NT2/D1 (cell line): ENCODE measurements around the gene WSCD1.
A peak's percentile ranks its signal among the peaks of the same experiment; 100 is the strongest.

ENCODE experiments used
- DNase-seq: peaks from one replicate; pipeline ENCODE4 v3.0.0-alpha.2; 2011; ENCODE audit warnings: low read depth, low spot score
- H3K27me3 ChIP-seq: 2 replicates; pipeline ENCODE4 v1.6.0; 2011; ENCODE audit warnings: mild to moderate bottlenecking; ENCODE audit not compliant: insufficient read length, insufficient read depth
- H3K36me3 ChIP-seq: 2 replicates; pipeline ENCODE4 v1.6.1; 2011; ENCODE audit warnings: mild to moderate bottlenecking, low read length, mixed read lengths; ENCODE audit not compliant: insufficient read depth, insufficient read length
- H3K4me1 ChIP-seq: 2 replicates; pipeline ENCODE4 v1.5.1; 2011; ENCODE audit not compliant: insufficient read depth, insufficient read length
- H3K4me3 ChIP-seq: 2 replicates; pipeline ENCODE4 v1.5.1; 2011; ENCODE audit warnings: low read depth; ENCODE audit not compliant: insufficient read length
- H3K9ac ChIP-seq: 2 replicates; pipeline ENCODE4 v1.6.0; 2011; ENCODE audit warnings: low read depth; ENCODE audit not compliant: insufficient read length
- H3K9me3 ChIP-seq: 2 replicates; pipeline ENCODE4 v1.5.1; 2011; ENCODE audit warnings: mild to moderate bottlenecking, low read length; ENCODE audit not compliant: insufficient read depth
- SUZ12 ChIP-seq: IDR thresholded peaks from 2 replicates; pipeline ENCODE4 v1.6.1; 2011; ENCODE audit not compliant: insufficient read length, insufficient read depth; ENCODE audit errors: extremely low read depth
- YY1 ChIP-seq: IDR thresholded peaks from 2 replicates; pipeline ENCODE4 v1.6.1; 2011; ENCODE audit not compliant: insufficient read length, insufficient read depth
- ZNF274 ChIP-seq: IDR thresholded peaks from 2 replicates; pipeline ENCODE4 v1.6.1; 2011; ENCODE audit warnings: mild to moderate bottlenecking, low read depth, low read length

WSCD1 gene

GRCh38 chr17:6137716-6138502 is 67.7 kb downstream of the WSCD1 start:
- Histone ChIP-seq H3K9me3 (no peaks in the 10 kb centered on the region), H3K36me3 (no peaks in the 10 kb centered on the region), H3K4me3 (no peak overlapping the region), H3K27me3 (no peaks in the 10 kb centered on the region), H3K9ac (no peak overlapping the region), H3K4me1 (no peaks in the 10 kb centered on the region)
- no peak for DNase-seq
- TF ChIP-seq YY1 (no peak), SUZ12 (no peak), ZNF274 (no peak)

DNA sequence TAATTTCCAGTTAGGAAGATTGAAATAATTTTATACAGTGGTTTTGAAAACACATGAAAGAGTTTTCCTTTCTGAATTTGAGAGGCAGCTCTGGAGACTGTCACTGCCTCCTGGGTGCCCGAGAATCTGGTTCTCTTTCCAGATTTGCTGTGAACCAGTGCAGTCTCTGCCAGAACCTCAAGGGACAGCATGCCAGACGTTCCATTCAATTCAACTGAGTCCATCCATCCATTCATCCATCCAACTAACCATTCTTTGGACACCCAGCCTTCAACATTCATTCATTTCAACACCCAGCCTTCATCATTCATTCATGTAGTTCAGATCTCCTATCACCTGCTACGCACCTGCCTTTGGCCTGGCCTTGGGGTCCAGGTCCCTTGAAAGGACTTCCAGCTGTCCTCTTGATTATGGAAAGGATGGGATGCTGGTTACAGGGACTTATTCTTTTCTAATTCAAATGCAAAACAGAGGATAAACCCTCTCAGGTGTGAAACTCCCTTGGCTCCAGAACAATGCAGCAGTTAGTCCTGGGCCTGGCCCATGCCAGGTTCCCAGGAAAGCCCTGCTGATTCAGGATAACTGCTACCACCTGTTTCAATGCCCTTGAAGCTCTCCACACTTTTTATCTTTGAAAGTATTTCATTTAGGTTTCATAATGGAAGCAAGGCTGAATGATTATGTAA is 68.7 kb downstream of the WSCD1 start:
- Histone ChIP-seq H3K9me3 (no peaks in the 10 kb centered on the region), H3K4me1 (no peaks in the 10 kb centered on the region), H3K36me3 (no peaks in the 10 kb centered on the region), H3K27me3 (no peaks in the 10 kb centered on the region), H3K9ac (no peak overlapping the region), H3K4me3 (no peak overlapping the region)
- DNase-seq = peak; percentile 13
- no peak for TF ChIP-seq ZNF274
- no peak for TF ChIP-seq YY1

DNA sequence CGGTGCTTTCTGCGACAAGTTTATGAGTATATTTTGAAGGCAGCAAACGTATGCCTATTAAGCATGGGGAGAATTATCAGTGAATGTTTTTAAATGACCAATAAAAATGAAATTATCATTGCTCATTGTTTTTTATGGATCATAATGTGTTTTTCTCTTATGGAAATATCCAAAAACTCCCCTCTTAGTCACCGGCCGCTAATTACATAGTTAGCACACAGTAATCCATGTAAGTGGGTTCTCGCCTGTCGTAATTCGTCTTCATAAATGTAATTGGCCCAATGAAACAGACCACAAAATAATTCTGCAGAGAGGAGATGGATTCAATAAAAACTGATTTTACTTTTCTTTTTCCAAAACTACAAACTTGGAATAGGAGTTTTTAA is 69.3 kb downstream of the WSCD1 start:
- Histone ChIP-seq H3K36me3 (no peaks in the 10 kb centered on the region), H3K27me3 (no peaks in the 10 kb centered on the region), H3K4me3 (no peak overlapping the region), H3K4me1 (no peaks in the 10 kb centered on the region), H3K9ac (no peak overlapping the region), H3K9me3 (no peaks in the 10 kb centered on the region)
- no peak for DNase-seq
- TF ChIP-seq SUZ12 (no peak), YY1 (no peak), ZNF274 (no peak)

GRCh38 chr17:6140188-6140587 is 70.0 kb downstream of the WSCD1 start:
- TF ChIP-seq SUZ12 (no peak), YY1 (no peak), ZNF274 (no peak)
- DNase-seq = no peak
- Histone ChIP-seq H3K36me3 (no peaks in the 10 kb centered on the region), H3K27me3 (no peaks in the 10 kb centered on the region), H3K9ac (no peak overlapping the region), H3K4me1 (no peaks in the 10 kb centered on the region), H3K4me3 (no peak overlapping the region), H3K9me3 (no peaks in the 10 kb centered on the region)

GRCh38 chr17:6140728-6141330 is 70.7 kb downstream of the WSCD1 start:
- peaks cover 1% of the 10 kb centered on the region; the same call in 1 of the 2 replicates for H3K9me3 ChIP-seq
- H3K4me1 ChIP-seq = no peaks in the 10 kb centered on the region
- no peak overlapping the region for H3K4me3 ChIP-seq
- no peak for DNase-seq
- H3K27me3 ChIP-seq = no peaks in the 10 kb centered on the region
- TF ChIP-seq SUZ12 (no peak), ZNF274 (no peak), YY1 (no peak)
- no peak overlapping the region for H3K9ac ChIP-seq
- H3K36me3 ChIP-seq = no peaks in the 10 kb centered on the region

- TF ChIP-seq YY1 (no peak), ZNF274 (no peak), SUZ12 (no peak)
- Histone ChIP-seq H3K9ac (no peak overlapping the region), H3K9me3 (peaks cover 10% of the 10 kb centered on the region; the same call in 1 of the 2 replicates), H3K4me1 (no peaks in the 10 kb centered on the region), H3K36me3 (no peaks in the 10 kb centered on the region), H3K4me3 (no peak overlapping the region), H3K27me3 (no peaks in the 10 kb centered on the region)
- no peak for DNase-seq
These were observed 72.5 kb downstream of the WSCD1 start for GRCh38 chr17:6142701-6143100.

- Histone ChIP-seq H3K36me3 (no peaks in the 10 kb centered on the region), H3K9ac (no peak overlapping the region), H3K4me1 (no peaks in the 10 kb centered on the region), H3K4me3 (no peak overlapping the region), H3K9me3 (peaks cover 17% of the 10 kb centered on the region; the same call in 1 of the 2 replicates), H3K27me3 (no peaks in the 10 kb centered on the region)
- no peak for DNase-seq
- TF ChIP-seq ZNF274 = no peak
- no peak for TF ChIP-seq YY1
- TF ChIP-seq SUZ12 = no peak
These were observed 75.8 kb downstream of the WSCD1 start for GRCh38 chr17:6145946-6146345.
